Right hindlimb (tissue), 1 donor: ENCODE measurements around the gene CBX8.

Experiments
- DNase-seq: peaks from one replicate; pipeline ENCODE4 v3.0.0-alpha.2; 2018

Gene CBX8

DNA sequence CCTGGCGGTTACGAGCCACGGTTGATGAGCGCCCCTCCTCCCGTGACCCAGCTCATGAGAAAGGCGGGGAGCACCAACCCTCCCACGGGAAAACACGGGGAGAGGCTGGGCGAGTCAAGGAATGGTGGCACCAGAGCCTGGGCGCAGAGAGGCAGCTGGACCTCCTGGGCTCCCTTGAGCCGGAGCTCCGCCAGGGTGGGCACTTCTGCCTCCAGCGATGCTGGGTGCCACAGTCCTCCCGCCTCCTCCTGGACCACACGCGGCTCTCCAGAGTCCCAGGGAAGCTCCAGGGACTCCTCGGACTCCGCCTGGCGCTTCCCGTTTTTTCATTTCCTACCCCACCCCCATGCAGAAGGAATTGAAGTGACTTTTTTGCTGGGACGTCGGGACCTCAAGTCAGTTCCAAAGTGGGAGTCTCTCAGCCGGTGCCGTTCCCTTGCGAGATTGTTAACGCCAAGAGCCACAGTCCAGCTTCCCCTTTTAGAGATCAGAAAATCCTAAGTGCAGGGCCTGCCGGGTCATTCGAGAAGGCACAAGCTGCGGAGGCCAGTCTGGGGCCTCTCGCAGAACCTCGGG lies 6.6 kb upstream of the CBX8 start:
- DNase-seq: no peak

DNA sequence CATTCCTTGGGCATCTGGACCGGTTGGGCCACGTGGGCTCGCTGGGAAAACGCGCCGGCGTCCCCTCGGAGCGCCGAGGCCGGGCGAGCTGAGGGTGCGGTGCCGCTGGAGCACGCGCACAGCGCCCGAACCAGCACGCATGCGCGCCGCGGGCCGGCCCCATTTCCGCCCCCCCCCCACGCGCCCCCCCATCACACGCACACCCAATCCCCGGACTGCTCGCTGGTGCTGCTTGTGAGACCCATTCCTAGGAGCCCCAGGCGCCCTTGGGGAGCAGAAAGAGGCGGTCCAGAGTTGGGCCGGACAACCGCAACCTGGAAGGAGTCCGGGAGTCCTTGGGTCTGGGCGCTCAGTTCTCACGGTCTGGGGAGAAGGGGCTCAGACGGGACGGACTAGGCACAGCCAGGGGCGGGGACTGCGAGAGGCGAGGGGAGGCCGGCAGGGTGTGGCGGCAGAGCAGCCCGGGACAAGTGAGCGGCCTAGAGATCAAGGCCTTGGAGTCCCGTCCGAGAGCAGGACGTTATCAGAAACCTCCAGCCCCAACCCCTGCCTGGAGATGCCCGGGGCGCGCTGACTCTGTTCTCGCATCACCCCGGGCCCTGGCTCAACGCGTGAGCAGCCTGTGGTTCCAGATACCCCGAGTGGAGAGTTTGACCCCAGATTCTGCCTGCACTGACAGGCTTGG lies 6.0 kb upstream of the CBX8 start:
- no peak for DNase-seq

DNA sequence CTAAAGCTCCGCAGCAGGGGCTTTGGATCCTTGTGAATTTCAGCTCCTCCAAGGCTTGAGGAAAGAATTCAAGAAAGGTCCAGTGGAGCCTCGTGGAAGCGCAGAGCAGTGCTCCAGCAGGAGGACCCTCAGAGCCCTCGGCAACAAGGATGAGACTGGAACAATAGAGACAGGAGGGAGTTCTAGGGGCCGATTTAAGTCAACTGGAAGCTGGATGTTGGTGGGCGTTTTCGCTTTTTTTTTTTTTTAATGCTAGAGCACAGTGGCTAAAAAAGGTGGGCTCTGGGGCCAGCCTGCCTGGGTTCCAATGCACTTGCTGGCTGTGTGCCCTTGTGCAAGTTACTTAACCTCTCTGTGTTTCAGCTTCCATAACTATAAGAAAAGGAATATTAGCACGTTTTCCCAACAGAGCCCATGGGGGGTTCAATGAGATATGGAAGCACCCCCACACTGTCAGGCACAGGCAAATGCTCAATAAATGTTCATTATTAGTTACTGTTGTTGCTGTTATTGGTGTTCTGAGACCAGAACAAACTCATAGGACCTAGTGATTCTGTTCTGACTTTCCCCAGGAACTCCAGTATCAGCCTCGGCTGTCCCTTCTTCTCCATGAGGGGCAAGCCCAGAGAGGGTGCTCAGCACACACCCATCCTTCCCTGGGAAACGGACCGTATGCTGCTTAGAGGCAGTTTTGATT lies 5.3 kb upstream of the CBX8 start:
- no peak for DNase-seq

DNA sequence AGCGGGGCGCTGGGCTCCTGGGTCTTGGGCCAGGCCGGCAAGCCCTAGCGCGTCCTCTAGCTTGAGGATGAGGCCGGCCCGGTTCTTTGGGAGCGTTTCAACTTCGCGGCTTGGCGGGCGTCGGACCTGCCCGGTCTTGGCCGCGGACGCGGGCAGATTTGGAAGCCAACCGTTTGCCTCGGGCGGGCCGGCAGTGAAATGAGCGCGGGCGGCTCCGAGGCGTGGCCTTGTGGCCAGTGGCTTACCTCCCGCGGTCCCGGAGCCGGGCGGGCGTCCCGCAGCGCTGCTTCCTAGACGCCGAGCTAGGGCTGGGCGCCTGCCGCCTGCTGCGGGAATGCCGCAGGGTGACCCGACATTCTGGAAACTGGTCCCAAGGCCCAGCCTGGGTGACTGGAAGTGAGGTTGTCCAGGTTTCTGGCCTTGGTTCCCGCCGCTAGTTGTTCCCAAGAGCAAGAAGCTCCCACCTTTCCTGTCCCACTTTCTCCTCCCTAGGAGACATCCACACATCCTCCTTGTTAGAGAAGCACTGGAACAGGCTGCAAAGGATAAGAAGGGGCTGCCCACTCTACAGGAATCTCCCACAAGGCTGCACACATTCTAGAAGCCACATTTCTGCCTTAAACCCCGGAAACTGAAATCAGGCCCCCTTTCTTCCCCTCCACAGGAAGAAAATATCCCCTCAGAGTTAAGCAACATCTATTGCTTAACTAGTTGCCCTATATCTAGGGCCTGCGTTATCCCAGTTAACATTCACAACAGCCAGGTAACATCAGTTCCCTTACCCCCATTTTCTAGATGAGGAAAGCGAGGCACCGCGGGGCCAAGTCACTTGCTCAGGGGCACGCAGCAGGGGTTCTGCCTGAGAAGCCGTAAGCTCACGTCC lies 4.5 kb upstream of the CBX8 start:
- no peak for DNase-seq

GRCh38 chr17:79800325-79801155 lies 3.7 kb upstream of the CBX8 start:
- peak; percentile 72 for DNase-seq

GRCh38 chr17:79799538-79800324 lies 2.9 kb upstream of the CBX8 start:
- DNase-seq: peak; percentile 17

- DNase-seq: peak; percentile 74
Observed at GRCh38 chr17:79799174-79799537, 2.3 kb upstream of the CBX8 start.

DNA sequence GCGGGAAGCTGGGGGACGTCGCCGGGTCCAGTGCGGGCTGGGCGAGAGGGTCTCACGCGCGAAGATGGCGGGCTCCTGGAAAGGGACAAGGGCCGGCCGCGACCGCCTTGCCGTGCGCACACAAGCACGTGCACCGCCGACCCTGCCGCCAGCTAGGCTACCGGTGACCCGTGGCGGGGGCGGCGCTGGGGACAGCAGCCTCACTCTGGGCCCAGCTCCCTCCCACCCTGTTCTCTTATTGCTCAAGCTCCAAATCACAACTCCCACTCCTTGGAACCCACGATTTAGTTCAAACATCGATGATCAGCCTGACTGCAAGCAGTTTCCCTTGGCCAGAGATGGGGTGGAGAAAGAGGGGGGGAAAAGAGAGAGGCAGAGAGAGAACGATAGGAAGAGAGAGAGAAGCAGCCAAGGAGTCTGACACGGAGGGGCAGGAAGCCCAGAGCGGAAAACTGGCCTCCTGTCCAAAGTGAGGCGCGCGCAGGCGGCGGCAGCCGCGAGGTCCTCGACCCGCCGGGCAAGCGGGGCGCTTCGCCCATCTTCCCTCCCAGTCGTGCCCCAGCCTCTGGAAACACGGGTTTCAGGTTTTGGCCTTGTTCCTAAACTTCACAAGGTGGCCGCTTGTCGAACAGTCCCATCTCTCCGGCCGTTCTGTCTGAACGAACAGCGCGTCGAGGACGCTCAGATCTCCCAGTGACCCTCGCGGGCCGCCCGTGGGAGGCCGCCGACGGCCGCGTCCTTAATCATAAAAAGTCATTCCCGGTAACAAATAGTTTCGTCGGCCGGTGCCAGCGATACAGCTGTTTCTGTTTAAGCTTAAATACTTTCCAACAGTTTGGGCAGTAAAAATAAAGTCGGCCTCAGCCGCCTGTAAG lies 1.7 kb upstream of the CBX8 start:
- peak; percentile 82 for DNase-seq

- DNase-seq: peak; percentile 75
Observed at GRCh38 chr17:79797492-79798298, 818 bp upstream of the CBX8 start.

- no peak for DNase-seq
Observed at GRCh38 chr17:79796444-79796762, 474 bp downstream of the CBX8 start.

DNA sequence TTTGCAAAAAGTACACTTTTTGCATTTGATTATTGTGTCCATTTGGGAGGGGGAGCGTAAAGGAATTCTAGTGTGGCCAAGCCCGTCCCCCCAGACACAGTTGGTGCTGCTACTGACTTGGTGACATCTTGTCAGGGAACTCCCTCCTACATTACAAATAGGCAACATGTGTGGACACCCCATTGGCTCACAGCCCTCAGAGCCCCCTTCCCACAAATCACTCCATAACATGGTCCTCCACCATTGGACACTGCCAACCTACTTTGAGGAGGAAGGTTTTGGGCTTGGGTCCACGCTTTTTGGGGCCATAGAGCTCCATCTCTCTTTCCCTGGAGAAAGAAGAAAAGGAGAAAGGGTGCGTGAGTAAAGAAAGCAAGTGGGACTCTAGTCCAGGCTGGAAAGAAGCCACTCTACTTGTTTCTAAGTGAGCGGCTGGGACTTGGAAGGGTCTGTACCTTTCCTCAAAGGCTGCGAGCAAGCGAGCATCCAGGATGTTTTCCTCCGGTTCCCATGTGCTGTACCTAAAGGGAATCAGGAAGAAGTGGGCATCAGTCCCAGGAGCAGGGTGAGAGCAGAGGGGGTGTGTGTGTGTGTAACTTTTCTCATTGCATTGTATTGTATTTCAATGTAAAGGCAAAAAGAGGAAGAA lies 958 bp downstream of the CBX8 start:
- DNase-seq: peak; percentile 30

DNA sequence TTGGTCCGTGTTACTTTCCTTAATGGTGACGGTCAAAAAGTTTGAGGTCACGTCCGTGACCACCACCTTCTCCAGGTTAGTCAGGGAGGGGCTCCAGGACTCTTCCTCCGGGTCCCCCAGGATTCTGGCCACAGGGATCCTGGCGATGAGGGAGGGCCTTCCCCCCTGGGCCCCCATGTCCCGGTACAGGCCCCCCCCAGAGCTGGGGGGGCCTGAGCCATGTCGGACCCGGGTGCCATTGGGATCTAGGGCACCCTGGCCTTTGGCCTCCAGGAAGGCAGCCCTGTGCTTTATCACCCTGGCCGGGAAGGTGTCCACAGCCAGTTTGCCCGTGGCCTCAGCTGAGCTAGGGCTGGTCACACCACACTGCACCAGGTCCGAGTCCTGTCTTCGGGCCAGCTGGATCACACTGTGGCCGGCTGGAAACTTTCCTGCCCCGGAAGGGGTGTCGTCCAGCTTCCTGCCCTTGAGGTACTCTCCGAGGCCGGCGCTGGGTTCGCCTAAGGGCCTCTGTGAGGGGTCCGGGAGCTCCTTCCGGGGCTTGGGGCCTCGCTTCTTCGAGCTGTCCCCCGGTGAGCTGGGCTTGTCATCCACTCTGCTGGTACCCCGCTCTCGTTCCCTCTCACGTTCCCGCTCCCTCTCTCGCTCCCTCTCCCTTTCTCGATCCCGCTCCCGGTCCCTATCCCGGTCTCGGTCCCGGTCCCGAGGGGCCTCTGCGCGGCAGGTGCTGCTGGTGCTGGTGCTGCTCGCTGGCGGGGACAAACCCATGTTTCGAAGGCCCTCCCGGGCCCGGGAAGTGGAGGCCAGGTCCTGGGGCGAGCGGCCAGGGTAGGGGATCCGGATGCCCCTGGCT lies 2.0 kb downstream of the CBX8 start:
- DNase-seq: peak; percentile 27

DNA sequence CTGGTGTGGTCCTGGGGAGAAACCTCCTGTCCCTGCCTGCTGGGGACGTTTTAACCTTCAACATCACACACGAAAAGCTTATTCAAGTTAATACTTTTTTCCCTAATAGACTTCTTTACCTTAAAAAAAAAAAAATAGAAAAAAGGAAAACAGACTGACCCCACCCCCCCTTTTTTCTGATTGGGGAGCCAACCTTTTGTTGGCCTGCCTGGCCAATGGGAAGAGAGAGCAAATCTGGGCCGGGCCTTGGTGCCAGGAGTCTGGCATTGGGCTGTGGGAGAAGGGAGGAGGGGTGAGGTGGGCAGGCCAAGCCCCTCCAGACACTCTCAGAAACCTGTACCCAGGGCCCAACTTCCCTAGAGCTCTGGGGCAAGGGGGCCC lies 3.0 kb downstream of the CBX8 start:
- peak; percentile 64 for DNase-seq

- DNase-seq: peak; percentile 79
Observed at GRCh38 chr17:79792984-79793923, 3.6 kb downstream of the CBX8 start.

GRCh38 chr17:79792341-79792871 lies 4.5 kb downstream of the CBX8 start:
- no peak for DNase-seq

GRCh38 chr17:79791735-79792161 lies 5.1 kb downstream of the CBX8 start:
- no peak for DNase-seq
